Tibial nerve (tissue), 4 donors: ENCODE results near the gene GPR137B. TPM values are rescaled to one million over a fixed set of nuclear protein-coding genes. Genes with fewer than 3 reads are reported as not detected.

Experiments
- DNase-seq, 2 donors: peaks; one replicate each; pipeline ENCODE4 v3.0.0-alpha.2; 2019; ENCODE audit warnings: low spot score in 2 of 2
- H3K27ac ChIP-seq, 4 donors: fragments of 200-600 bp; sonication (generic) in 3 of 4; one replicate each; pipeline ENCODE4 v1.5.1; 2017 to 2019; ENCODE audit warnings: mild to moderate bottlenecking in 1 of 4
- H3K27me3 ChIP-seq, 2 donors: fragments of 200-600 bp; sonication (generic) in 1 of 2; one replicate each; pipeline versions ENCODE4 v1.5.1 to v1.6.0; 2017 to 2019
- H3K36me3 ChIP-seq, 3 donors: fragments of 200-600 bp; sonication (generic); one replicate each; pipeline ENCODE4 v1.5.1; 2018 to 2019
- H3K4me1 ChIP-seq, 4 donors: fragments of 200-600 bp; sonication (generic) in 3 of 4; one replicate each; pipeline ENCODE4 v1.5.1; 2017 to 2019
- H3K4me3 ChIP-seq, 4 donors: fragments of 200-600 bp; sonication (generic) in 3 of 4; one replicate each; pipeline ENCODE4 v1.5.1; 2017 to 2019; ENCODE audit warnings: mild to moderate bottlenecking in 1 of 4, moderate library complexity in 1 of 4
- H3K9me3 ChIP-seq, 4 donors: fragments of 200-600 bp; sonication (generic) in 3 of 4; one replicate each; pipeline ENCODE4 v1.5.1; 2017 to 2019
- EP300 ChIP-seq, 2 donors: sonication (generic); formaldehyde crosslinking; IDR thresholded peaks; one replicate each; pipeline ENCODE4 v1.6.1; 2017; ENCODE audit warnings: antibody characterized with exemption in 2 of 2, mild to moderate bottlenecking in 1 of 2
- POLR2A ChIP-seq, 2 donors: fragments of 450-650 bp; IDR thresholded peaks; one replicate each; pipeline ENCODE4 v1.6.1; 2017; ENCODE audit warnings: antibody characterized with exemption in 2 of 2, mild to moderate bottlenecking in 2 of 2, moderate library complexity in 2 of 2
- WGBS, 2 donors: methylation state at CpG; one replicate each; pipeline ENCODE4 v1.1.5; 2018; 5-methylcytosine and 5-hydroxymethylcytosine counted together
- total RNA-seq, 4 donors: library from RNA; depleted of rRNA; stranded (reverse); fragments of >200 nt; gene quantifications; one replicate each; pipeline ENCODE4 v1.1.0, GENCODE V29; 2016
- TF ChIP-seq, protein P1 (sequence below), 5 experiments: fragments of 200-600 bp in 3 of 5; fragments of 450-650 bp in 2 of 5; sonication (generic) in 3 of 5; IDR thresholded peaks; one replicate each; pipeline ENCODE4 v1.5.1; 2016 to 2019; ENCODE audit warnings: antibody characterized with exemption in 5 of 5, mild to moderate bottlenecking in 3 of 5, moderate library complexity in 2 of 5

Gene GPR137B
- total RNA-seq, 4 donors from 2014 or later = 51.1 to 94.8 (median 74.0) TPM

DNA sequence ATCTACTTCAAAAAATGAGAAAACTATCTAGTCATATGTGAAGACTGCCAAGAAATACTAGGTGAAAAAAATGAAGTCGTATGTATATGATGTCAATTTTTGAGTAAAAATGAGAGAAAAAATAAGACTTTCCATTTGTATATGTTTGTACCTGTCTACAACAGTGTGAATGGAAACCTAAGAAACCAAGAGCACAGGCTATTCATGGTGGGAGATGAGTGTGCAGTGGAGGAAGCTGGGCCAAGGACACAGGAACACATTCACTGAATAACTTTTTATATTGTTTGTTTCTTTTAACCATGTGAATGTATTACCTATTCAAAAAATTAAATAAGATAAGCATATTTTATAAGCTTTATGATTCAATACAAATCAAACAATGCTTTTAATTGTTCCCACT lies 72.4 kb downstream of the GPR137B start:
- H3K27me3 ChIP-seq = no peaks in the 10 kb centered on the region
- TF ChIP-seq, protein P1, sequence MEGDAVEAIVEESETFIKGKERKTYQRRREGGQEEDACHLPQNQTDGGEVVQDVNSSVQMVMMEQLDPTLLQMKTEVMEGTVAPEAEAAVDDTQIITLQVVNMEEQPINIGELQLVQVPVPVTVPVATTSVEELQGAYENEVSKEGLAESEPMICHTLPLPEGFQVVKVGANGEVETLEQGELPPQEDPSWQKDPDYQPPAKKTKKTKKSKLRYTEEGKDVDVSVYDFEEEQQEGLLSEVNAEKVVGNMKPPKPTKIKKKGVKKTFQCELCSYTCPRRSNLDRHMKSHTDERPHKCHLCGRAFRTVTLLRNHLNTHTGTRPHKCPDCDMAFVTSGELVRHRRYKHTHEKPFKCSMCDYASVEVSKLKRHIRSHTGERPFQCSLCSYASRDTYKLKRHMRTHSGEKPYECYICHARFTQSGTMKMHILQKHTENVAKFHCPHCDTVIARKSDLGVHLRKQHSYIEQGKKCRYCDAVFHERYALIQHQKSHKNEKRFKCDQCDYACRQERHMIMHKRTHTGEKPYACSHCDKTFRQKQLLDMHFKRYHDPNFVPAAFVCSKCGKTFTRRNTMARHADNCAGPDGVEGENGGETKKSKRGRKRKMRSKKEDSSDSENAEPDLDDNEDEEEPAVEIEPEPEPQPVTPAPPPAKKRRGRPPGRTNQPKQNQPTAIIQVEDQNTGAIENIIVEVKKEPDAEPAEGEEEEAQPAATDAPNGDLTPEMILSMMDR (IDR thresholded peaks at IDR 0.05) = no peak
- no peak for TF ChIP-seq POLR2A (IDR thresholded peaks at IDR 0.05)
- TF ChIP-seq EP300 (IDR thresholded peaks at IDR 0.05) = no peak
- 71% methylated on average over 1 of the region's 1 CpG for WGBS, 2 donors

DNA sequence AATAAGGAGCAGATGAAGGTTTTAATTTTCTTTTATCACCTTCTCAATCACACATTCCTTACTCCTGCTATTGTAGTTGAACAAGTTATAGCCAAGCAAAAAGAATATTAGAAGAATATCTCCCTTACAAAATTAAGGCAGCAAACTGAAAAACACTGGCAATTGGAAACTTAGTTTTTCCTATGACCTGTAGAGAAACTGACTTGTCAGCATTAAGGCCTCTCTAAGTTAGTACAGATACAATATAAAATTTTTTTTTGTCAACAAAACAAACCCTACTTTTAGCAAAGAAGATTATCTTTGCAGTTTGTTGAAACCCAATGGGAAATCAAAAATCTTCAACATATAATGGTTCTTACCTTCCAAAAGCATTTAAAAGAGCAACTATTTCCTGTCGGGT lies 78.1 kb downstream of the GPR137B start:
- TF ChIP-seq, protein P1 (IDR thresholded peaks at IDR 0.05) = no peak
- TF ChIP-seq EP300 (IDR thresholded peaks at IDR 0.05) (no peak), POLR2A (IDR thresholded peaks at IDR 0.05) (no peak)
- no peak for DNase-seq
- Histone ChIP-seq H3K27me3 (no peaks in the 10 kb centered on the region), H3K9me3 (no peaks in the 10 kb centered on the region), H3K4me1 (no peaks in the 10 kb centered on the region), H3K36me3 (peaks cover 0 to 24% (median 0%) of the 10 kb centered on the region in 3 donors), H3K4me3 (no peak overlapping the region), H3K27ac (no peak overlapping the region)
- WGBS, 2 donors = 84 to 85% methylated on average over 1 of the region's 1 CpG

More for the DNA sequence above, 72.4 kb downstream of the GPR137B start:
- peaks cover 0 to 43% (median 0%) of the 10 kb centered on the region in 3 donors for H3K36me3 ChIP-seq
- no peak for DNase-seq
- H3K9me3 ChIP-seq = no peaks in the 10 kb centered on the region
- no peak overlapping the region for H3K27ac ChIP-seq
- no peak overlapping the region for H3K4me3 ChIP-seq
- H3K4me1 ChIP-seq = no peaks in the 10 kb centered on the region

DNA sequence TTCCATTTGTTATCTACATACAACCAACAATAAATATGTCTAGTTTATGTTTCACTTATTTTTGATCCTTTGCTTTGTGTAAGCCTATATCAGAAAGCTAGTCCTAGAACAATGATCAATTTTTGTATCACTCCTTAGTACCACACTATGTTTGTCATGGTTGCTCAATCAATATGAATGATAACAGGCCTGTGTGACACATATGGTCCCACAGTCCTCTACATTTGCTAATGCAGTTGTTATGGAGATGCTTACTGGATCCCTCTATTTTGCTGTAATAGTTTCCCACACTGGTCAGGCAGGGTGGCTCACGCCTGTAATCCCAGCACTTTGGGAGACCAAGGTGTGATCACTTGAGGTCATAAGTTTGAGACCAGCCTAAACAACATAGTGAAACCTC lies 80.3 kb downstream of the GPR137B start:
- WGBS, 2 donors = 95 to 100% methylated on average over 1 of the region's 1 CpG
- TF ChIP-seq POLR2A (IDR thresholded peaks at IDR 0.05) (no peak), EP300 (IDR thresholded peaks at IDR 0.05) (no peak)
- TF ChIP-seq, protein P1 (IDR thresholded peaks at IDR 0.05) = no peak
- Histone ChIP-seq H3K9me3 (no peaks in the 10 kb centered on the region), H3K4me1 (no peaks in the 10 kb centered on the region), H3K36me3 (peaks cover 0 to 29% (median 0%) of the 10 kb centered on the region in 3 donors), H3K27me3 (no peaks in the 10 kb centered on the region), H3K27ac (no peak overlapping the region), H3K4me3 (no peak overlapping the region)
- no peak for DNase-seq

DNA sequence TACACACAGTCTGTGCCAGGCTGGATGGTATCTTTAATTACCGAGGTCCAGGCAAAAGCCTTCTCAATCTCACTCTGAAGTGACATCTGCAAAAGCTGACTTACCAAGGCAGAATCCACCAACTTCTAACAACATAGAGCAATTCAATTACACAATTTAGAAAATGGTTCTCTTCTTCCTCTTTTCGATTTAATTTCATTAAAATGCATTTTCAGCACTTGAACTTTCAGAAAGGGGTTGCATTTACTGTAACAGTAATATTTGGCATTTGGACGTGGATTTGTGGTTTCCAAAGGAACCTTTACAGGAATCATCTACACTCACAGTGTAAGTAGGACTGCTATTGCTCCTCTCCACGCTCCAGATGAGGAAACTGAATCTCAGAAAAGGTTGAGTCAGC lies 86.1 kb downstream of the GPR137B start:
- TF ChIP-seq POLR2A (IDR thresholded peaks at IDR 0.05) = no peak
- no peak for TF ChIP-seq EP300 (IDR thresholded peaks at IDR 0.05)
- TF ChIP-seq, protein P1 (IDR thresholded peaks at IDR 0.05) = no peak
- H3K4me1 ChIP-seq = no peaks in the 10 kb centered on the region
- H3K36me3 ChIP-seq = peaks cover 0 to 40% (median 0%) of the 10 kb centered on the region in 3 donors
- H3K4me3 ChIP-seq = no peak overlapping the region
- no peaks in the 10 kb centered on the region for H3K27me3 ChIP-seq
- 86 to 88% methylated on average over 4 of the region's 4 CpGs for WGBS, 2 donors
- H3K27ac ChIP-seq = no peak overlapping the region
- no peak for DNase-seq
- no peaks in the 10 kb centered on the region for H3K9me3 ChIP-seq

DNA sequence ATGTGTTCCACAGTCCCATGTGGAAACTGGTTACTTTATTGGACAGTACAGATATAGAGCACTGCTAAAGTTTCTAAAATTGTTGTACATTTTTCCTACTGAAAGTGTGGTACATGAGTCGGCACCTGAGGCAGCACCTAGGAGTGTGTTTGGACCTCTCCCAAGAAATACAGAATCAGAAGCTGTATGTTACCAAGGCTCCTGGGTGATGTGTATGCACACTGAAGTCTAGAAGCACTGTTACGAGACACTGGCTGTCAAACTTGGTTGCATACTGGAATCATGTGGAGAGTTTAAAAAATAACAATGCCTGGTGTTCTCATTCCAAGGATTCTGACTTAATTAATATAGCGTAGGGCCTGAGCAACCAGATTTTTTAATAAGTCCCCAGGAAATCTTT lies 92.8 kb downstream of the GPR137B start:
- no peak overlapping the region for H3K27ac ChIP-seq
- TF ChIP-seq EP300 (IDR thresholded peaks at IDR 0.05) = no peak
- no peak for TF ChIP-seq POLR2A (IDR thresholded peaks at IDR 0.05)
- TF ChIP-seq, protein P1 (IDR thresholded peaks at IDR 0.05) = no peak
- WGBS, 2 donors = 86 to 93% methylated on average over 3 of the region's 3 CpGs
- H3K4me3 ChIP-seq = no peak overlapping the region
- no peak for DNase-seq
- no peaks in the 10 kb centered on the region for H3K4me1 ChIP-seq
- no peaks in the 10 kb centered on the region for H3K27me3 ChIP-seq
- no peaks in the 10 kb centered on the region for H3K9me3 ChIP-seq
- H3K36me3 ChIP-seq = peaks cover 0 to 9% (median 0%) of the 10 kb centered on the region in 3 donors
